ENCODE results near the gene IYD.
A peak's percentile ranks its signal among the peaks of the same experiment; 100 is the strongest.

The IYD gene

GRCh38 chr6:150392452-150393220, 23.8 kb downstream of the IYD start:
- H3K4me1 ChIP-seq (ENCODE audit: control insufficient read depth in 5 of 5, insufficient read depth in 5 of 5, low read length in 5 of 5), result peaks cover 0 to 3% (median 0%) of the 10 kb centered on the region in 5 donors
- H3K9ac ChIP-seq (ENCODE audit: low read length in 5 of 5), result no peak overlapping the region
- H3K27ac ChIP-seq (ENCODE audit: low read depth, low read length), result no peak overlapping the region
- no peaks in the 10 kb centered on the region for H3K27me3 ChIP-seq (ENCODE audit: control insufficient read depth in 5 of 5, insufficient read depth in 4 of 5, low read length in 5 of 5)
- no peak overlapping the region for H3K4me3 ChIP-seq (ENCODE audit: low read depth in 1 of 5, low read length in 5 of 5)
- H3K36me3 ChIP-seq (ENCODE audit: control insufficient read depth in 5 of 5, insufficient read depth in 5 of 5, low read length in 5 of 5), result no peaks in the 10 kb centered on the region
- H3K9me3 ChIP-seq (ENCODE audit: control insufficient read depth in 5 of 5, low read length in 5 of 5), result no peaks in the 10 kb centered on the region

DNA sequence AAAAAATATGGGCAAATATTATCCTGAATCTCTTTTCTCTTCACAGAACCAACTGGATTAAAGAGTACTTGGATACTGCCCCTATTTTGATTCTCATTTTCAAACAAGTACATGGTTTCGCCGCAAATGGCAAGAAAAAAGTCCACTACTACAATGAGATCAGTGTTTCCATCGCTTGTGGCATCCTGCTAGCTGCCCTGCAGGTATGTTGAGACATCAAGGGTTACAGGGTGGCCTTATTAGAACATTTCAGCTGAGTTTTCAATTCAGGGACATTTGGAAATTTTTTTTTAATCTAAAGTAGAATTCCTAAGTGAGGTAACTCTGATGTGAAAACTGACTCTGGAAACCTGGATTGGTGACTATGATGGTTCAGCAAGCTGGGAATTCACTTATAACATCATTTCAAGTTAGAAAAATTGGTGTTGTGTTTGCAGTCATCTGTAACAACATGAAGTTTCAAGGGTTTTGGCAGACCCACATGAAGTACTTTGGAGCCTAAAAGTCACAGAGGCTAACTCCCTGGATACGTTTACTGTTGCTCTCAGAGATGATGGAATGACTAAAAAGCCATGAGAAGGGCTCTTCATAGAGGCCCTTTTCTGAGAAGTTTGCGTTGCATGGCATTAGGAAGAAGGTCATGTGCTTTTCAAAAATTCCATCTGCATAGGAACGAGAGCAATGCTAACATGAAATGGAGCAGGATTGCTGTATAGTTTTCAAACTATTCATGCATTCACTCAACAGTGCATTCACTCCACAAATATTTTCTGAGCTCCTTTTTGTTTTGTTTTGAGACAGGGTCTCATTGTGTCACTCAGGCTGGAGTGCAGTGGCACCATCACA, 25.5 kb downstream of the IYD start:
- Histone ChIP-seq H3K4me1 (ENCODE audit: control insufficient read depth in 5 of 5, insufficient read depth in 5 of 5, low read length in 5 of 5) (peaks cover 0 to 3% (median 0%) of the 10 kb centered on the region in 5 donors), H3K9me3 (ENCODE audit: control insufficient read depth in 5 of 5, low read length in 5 of 5) (no peaks in the 10 kb centered on the region), H3K36me3 (ENCODE audit: control insufficient read depth in 5 of 5, insufficient read depth in 5 of 5, low read length in 5 of 5) (no peaks in the 10 kb centered on the region), H3K4me3 (ENCODE audit: low read depth in 1 of 5, low read length in 5 of 5) (no peak overlapping the region), H3K27me3 (ENCODE audit: control insufficient read depth in 5 of 5, insufficient read depth in 4 of 5, low read length in 5 of 5) (no peaks in the 10 kb centered on the region), H3K9ac (ENCODE audit: low read length in 5 of 5) (no peak overlapping the region), H3K27ac (ENCODE audit: low read depth, low read length) (no peak overlapping the region)

DNA sequence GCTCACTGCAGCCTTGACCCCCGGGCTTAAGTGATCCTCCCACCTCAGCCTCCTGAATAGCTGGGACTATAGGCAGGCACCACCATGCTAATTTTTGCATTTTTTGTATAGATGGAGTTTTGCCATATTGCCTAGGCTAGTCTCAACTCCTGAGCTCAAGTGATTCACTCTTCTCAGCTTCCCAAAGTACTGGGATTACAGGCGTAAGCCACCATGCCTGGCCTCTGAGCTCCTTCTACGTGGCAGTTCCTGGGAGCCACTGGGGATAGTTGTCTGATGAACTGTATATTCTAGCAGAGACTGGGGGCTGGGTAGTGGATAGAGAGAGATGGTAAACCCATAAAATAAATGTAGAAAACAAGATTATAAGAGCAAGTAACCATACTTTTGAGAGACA, 26.1 kb downstream of the IYD start:
- H3K9ac ChIP-seq (ENCODE audit: low read length in 5 of 5), result no peak overlapping the region
- H3K4me3 ChIP-seq (ENCODE audit: low read depth in 1 of 5, low read length in 5 of 5), result no peak overlapping the region
- H3K9me3 ChIP-seq (ENCODE audit: control insufficient read depth in 5 of 5, low read length in 5 of 5), result no peaks in the 10 kb centered on the region
- no peaks in the 10 kb centered on the region for H3K27me3 ChIP-seq (ENCODE audit: control insufficient read depth in 5 of 5, insufficient read depth in 4 of 5, low read length in 5 of 5)
- no peak overlapping the region for H3K27ac ChIP-seq (ENCODE audit: low read depth, low read length)
- peaks cover 0 to 3% (median 0%) of the 10 kb centered on the region in 5 donors for H3K4me1 ChIP-seq (ENCODE audit: control insufficient read depth in 5 of 5, insufficient read depth in 5 of 5, low read length in 5 of 5)
- H3K36me3 ChIP-seq (ENCODE audit: control insufficient read depth in 5 of 5, insufficient read depth in 5 of 5, low read length in 5 of 5), result no peaks in the 10 kb centered on the region

GRCh38 chr6:150395388-150396009, 26.7 kb downstream of the IYD start:
- Histone ChIP-seq H3K4me3 (ENCODE audit: low read depth in 1 of 5, low read length in 5 of 5) (no peak overlapping the region), H3K36me3 (ENCODE audit: control insufficient read depth in 5 of 5, insufficient read depth in 5 of 5, low read length in 5 of 5) (no peaks in the 10 kb centered on the region), H3K27me3 (ENCODE audit: control insufficient read depth in 5 of 5, insufficient read depth in 4 of 5, low read length in 5 of 5) (no peaks in the 10 kb centered on the region), H3K9ac (ENCODE audit: low read length in 5 of 5) (no peak overlapping the region), H3K9me3 (ENCODE audit: control insufficient read depth in 5 of 5, low read length in 5 of 5) (no peaks in the 10 kb centered on the region), H3K27ac (ENCODE audit: low read depth, low read length) (no peak overlapping the region), H3K4me1 (ENCODE audit: control insufficient read depth in 5 of 5, insufficient read depth in 5 of 5, low read length in 5 of 5) (peaks cover 0 to under 1% (median 0%) of the 10 kb centered on the region in 5 donors)

DNA sequence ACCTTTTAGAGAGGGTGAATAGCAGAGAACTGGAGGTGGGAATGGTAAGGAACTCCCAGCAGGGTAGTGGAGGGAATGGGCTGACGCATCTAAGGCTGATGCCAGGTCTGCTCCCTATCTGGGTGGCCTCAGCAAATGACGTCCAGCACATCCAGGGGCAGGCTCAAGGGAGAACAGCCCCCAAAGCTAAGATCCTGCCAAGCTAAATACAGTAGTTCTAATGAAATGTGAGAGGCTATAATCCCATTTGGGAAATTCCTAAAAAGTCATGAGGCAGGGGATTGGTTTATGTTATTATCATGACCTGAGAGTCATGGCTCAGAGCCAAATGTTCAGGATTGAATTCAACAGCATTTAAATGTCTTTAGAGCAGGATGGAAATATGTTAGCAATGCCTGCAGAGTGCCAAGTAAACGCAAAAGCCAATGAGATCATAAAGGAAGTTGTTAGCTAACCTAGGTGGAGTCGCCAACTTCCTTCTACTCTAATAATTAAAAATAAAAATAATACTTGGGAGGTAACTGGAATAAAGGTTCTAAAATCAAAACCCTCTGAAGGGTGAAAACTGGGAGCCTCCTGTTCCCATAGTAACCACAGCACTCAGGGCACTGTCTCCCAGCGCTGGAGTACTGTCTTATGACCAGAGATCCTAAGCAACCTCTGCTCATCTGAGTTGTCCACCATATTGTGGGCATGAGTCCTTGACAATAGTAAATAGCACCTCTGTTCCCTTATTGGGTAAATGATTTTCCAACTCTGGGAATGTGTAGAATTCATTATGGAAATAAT, 34.8 kb downstream of the IYD start:
- Histone ChIP-seq H3K9me3 (ENCODE audit: control insufficient read depth in 5 of 5, low read length in 5 of 5) (peaks cover 0 to 9% (median 0%) of the 10 kb centered on the region in 5 donors), H3K27ac (ENCODE audit: low read depth, low read length) (peak overlapping the region; percentile 33), H3K4me3 (ENCODE audit: low read depth in 1 of 5, low read length in 5 of 5) (no peak overlapping the region), H3K9ac (ENCODE audit: low read length in 5 of 5) (no peak overlapping the region), H3K27me3 (ENCODE audit: control insufficient read depth in 5 of 5, insufficient read depth in 4 of 5, low read length in 5 of 5) (peaks cover 0 to 2% (median 0%) of the 10 kb centered on the region in 5 donors), H3K4me1 (ENCODE audit: control insufficient read depth in 5 of 5, insufficient read depth in 5 of 5, low read length in 5 of 5) (peaks cover 0 to 20% (median 12%) of the 10 kb centered on the region in 5 donors), H3K36me3 (ENCODE audit: control insufficient read depth in 5 of 5, insufficient read depth in 5 of 5, low read length in 5 of 5) (no peaks in the 10 kb centered on the region)

- Histone ChIP-seq H3K9ac (ENCODE audit: low read length in 5 of 5) (no peak overlapping the region), H3K27ac (ENCODE audit: low read depth, low read length) (no peak overlapping the region), H3K36me3 (ENCODE audit: control insufficient read depth in 5 of 5, insufficient read depth in 5 of 5, low read length in 5 of 5) (no peaks in the 10 kb centered on the region), H3K4me1 (ENCODE audit: control insufficient read depth in 5 of 5, insufficient read depth in 5 of 5, low read length in 5 of 5) (peaks cover 6 to 42% (median 24%) of the 10 kb centered on the region in 5 donors), H3K4me3 (ENCODE audit: low read depth in 1 of 5, low read length in 5 of 5) (no peak overlapping the region), H3K27me3 (ENCODE audit: control insufficient read depth in 5 of 5, insufficient read depth in 4 of 5, low read length in 5 of 5) (peaks cover 0 to 2% (median 0%) of the 10 kb centered on the region in 5 donors), H3K9me3 (ENCODE audit: control insufficient read depth in 5 of 5, low read length in 5 of 5) (peaks cover 0 to 9% (median 0%) of the 10 kb centered on the region in 5 donors)
Observed at GRCh38 chr6:150406948-150407347, 38.1 kb downstream of the IYD start.

DNA sequence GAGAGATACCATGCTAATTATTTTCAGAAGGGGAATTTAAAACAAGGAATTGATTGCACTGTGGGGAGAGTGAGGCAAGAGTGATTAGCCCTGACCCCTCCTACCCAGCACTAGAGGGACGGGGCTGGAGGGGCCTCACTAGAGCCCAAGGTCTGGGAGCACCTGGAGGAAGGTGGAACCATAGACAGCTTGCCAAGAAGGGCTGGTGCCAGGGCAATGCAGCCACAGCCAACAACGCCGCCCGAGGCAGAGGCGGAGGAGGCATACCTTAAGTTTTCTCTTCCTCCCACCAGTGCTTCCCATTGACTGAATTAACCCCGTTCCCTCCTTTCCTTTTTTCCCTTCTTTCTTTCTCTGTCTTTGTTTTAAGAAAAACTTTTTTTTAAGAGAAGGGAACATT, 40.0 kb downstream of the IYD start:
- Histone ChIP-seq H3K9ac (ENCODE audit: low read length in 5 of 5) (no peak overlapping the region), H3K4me1 (ENCODE audit: control insufficient read depth in 5 of 5, insufficient read depth in 5 of 5, low read length in 5 of 5) (peaks cover 6 to 32% (median 16%) of the 10 kb centered on the region in 5 donors), H3K27me3 (ENCODE audit: control insufficient read depth in 5 of 5, insufficient read depth in 4 of 5, low read length in 5 of 5) (peaks cover 0 to 2% (median 0%) of the 10 kb centered on the region in 5 donors), H3K36me3 (ENCODE audit: control insufficient read depth in 5 of 5, insufficient read depth in 5 of 5, low read length in 5 of 5) (no peaks in the 10 kb centered on the region), H3K4me3 (ENCODE audit: low read depth in 1 of 5, low read length in 5 of 5) (no peak overlapping the region), H3K9me3 (ENCODE audit: control insufficient read depth in 5 of 5, low read length in 5 of 5) (peaks cover 0 to 9% (median 0%) of the 10 kb centered on the region in 5 donors), H3K27ac (ENCODE audit: low read depth, low read length) (no peak overlapping the region)

- Histone ChIP-seq H3K4me3 (ENCODE audit: low read depth in 1 of 5, low read length in 5 of 5) (no peak overlapping the region), H3K36me3 (ENCODE audit: control insufficient read depth in 5 of 5, insufficient read depth in 5 of 5, low read length in 5 of 5) (no peaks in the 10 kb centered on the region), H3K27ac (ENCODE audit: low read depth, low read length) (no peak overlapping the region)
Observed at GRCh38 chr6:150409576-150410066, 40.8 kb downstream of the IYD start.

GRCh38 chr6:150410399-150410798, 41.6 kb downstream of the IYD start:
- H3K4me3 ChIP-seq (ENCODE audit: low read depth in 1 of 5, low read length in 5 of 5), result no peak overlapping the region
- H3K4me1 ChIP-seq (ENCODE audit: control insufficient read depth in 5 of 5, insufficient read depth in 5 of 5, low read length in 5 of 5), result peaks cover 6 to 30% (median 15%) of the 10 kb centered on the region in 5 donors
- H3K9me3 ChIP-seq (ENCODE audit: control insufficient read depth in 5 of 5, low read length in 5 of 5), result peaks cover 0 to 5% (median 0%) of the 10 kb centered on the region in 5 donors
- no peak overlapping the region for H3K27ac ChIP-seq (ENCODE audit: low read depth, low read length)
- no peaks in the 10 kb centered on the region for H3K36me3 ChIP-seq (ENCODE audit: control insufficient read depth in 5 of 5, insufficient read depth in 5 of 5, low read length in 5 of 5)
- H3K9ac ChIP-seq (ENCODE audit: low read length in 5 of 5), result no peak overlapping the region
- H3K27me3 ChIP-seq (ENCODE audit: control insufficient read depth in 5 of 5, insufficient read depth in 4 of 5, low read length in 5 of 5), result peaks cover 0 to 2% (median 0%) of the 10 kb centered on the region in 5 donors

More at GRCh38 chr6:150409576-150410066, 40.8 kb downstream of the IYD start:
- Histone ChIP-seq H3K9ac (ENCODE audit: low read length in 5 of 5) (peak overlapping the region in 1 of 5 donors; percentile 11), H3K4me1 (ENCODE audit: control insufficient read depth in 5 of 5, insufficient read depth in 5 of 5, low read length in 5 of 5) (peaks cover 6 to 30% (median 15%) of the 10 kb centered on the region in 5 donors), H3K9me3 (ENCODE audit: control insufficient read depth in 5 of 5, low read length in 5 of 5) (peaks cover 0 to 9% (median 0%) of the 10 kb centered on the region in 5 donors), H3K27me3 (ENCODE audit: control insufficient read depth in 5 of 5, insufficient read depth in 4 of 5, low read length in 5 of 5) (peaks cover 0 to 2% (median 0%) of the 10 kb centered on the region in 5 donors)
